ENCODE measurements around the gene COX10.

Gene COX10

GRCh38 chr17:14068542-14069250, 608 bp upstream of the COX10 start:
- no peak for TF ChIP-seq ZNF274 (IDR thresholded peaks at IDR 0.05; ENCODE audit: low read depth, low read length)
- no peak for TF ChIP-seq YY1 (IDR thresholded peaks at IDR 0.05; ENCODE audit: insufficient read depth, insufficient read length)
- TF ChIP-seq SUZ12 (IDR thresholded peaks at IDR 0.05; ENCODE audit: extremely low read depth, insufficient read depth, insufficient read length) = no peak
- Histone ChIP-seq H3K4me1 (ENCODE audit: insufficient read depth, insufficient read length) (no peaks in the 10 kb centered on the region), H3K4me3 (ENCODE audit: insufficient read length, low read depth) (peak overlapping the region; percentile 97), H3K9me3 (ENCODE audit: insufficient read depth, low read length) (peaks cover 17% of the 10 kb centered on the region), H3K9ac (ENCODE audit: insufficient read length, low read depth) (peak overlapping the region; percentile 81), H3K27me3 (ENCODE audit: insufficient read depth, insufficient read length) (no peaks in the 10 kb centered on the region), H3K36me3 (ENCODE audit: insufficient read depth, insufficient read length, low read length) (peaks cover 6% of the 10 kb centered on the region)
- no peak for DNase-seq (ENCODE audit: low read depth, low spot score)

- Histone ChIP-seq H3K4me3 (ENCODE audit: insufficient read length, low read depth) (peak overlapping the region; percentile 97), H3K9me3 (ENCODE audit: insufficient read depth, low read length) (peaks cover 17% of the 10 kb centered on the region), H3K36me3 (ENCODE audit: insufficient read depth, insufficient read length, low read length) (peaks cover 13% of the 10 kb centered on the region), H3K27me3 (ENCODE audit: insufficient read depth, insufficient read length) (no peaks in the 10 kb centered on the region), H3K4me1 (ENCODE audit: insufficient read depth, insufficient read length) (no peaks in the 10 kb centered on the region), H3K9ac (ENCODE audit: insufficient read length, low read depth) (no peak overlapping the region)
- DNase-seq (ENCODE audit: low read depth, low spot score) = no peak
- TF ChIP-seq SUZ12 (IDR thresholded peaks at IDR 0.05; ENCODE audit: extremely low read depth, insufficient read depth, insufficient read length) = no peak
- TF ChIP-seq ZNF274 (IDR thresholded peaks at IDR 0.05; ENCODE audit: low read depth, low read length) = no peak
- no peak for TF ChIP-seq YY1 (IDR thresholded peaks at IDR 0.05; ENCODE audit: insufficient read depth, insufficient read length)
Measured at GRCh38 chr17:14070344-14070984, 1.2 kb downstream of the COX10 start.

- no peak for DNase-seq (ENCODE audit: low read depth, low spot score)
- no peak for TF ChIP-seq YY1 (IDR thresholded peaks at IDR 0.05; ENCODE audit: insufficient read depth, insufficient read length)
- no peak for TF ChIP-seq SUZ12 (IDR thresholded peaks at IDR 0.05; ENCODE audit: extremely low read depth, insufficient read depth, insufficient read length)
- TF ChIP-seq ZNF274 (IDR thresholded peaks at IDR 0.05; ENCODE audit: low read depth, low read length) = no peak
- Histone ChIP-seq H3K9ac (ENCODE audit: insufficient read length, low read depth) (no peak overlapping the region), H3K4me3 (ENCODE audit: insufficient read length, low read depth) (no peak overlapping the region), H3K36me3 (ENCODE audit: insufficient read depth, insufficient read length, low read length) (peaks cover 25% of the 10 kb centered on the region), H3K27me3 (ENCODE audit: insufficient read depth, insufficient read length) (no peaks in the 10 kb centered on the region), H3K4me1 (ENCODE audit: insufficient read depth, insufficient read length) (no peaks in the 10 kb centered on the region), H3K9me3 (ENCODE audit: insufficient read depth, low read length) (no peaks in the 10 kb centered on the region)
Measured at GRCh38 chr17:14072881-14073280, 3.6 kb downstream of the COX10 start.

- Histone ChIP-seq H3K4me3 (ENCODE audit: insufficient read length, low read depth) (no peak overlapping the region), H3K4me1 (ENCODE audit: insufficient read depth, insufficient read length) (no peaks in the 10 kb centered on the region), H3K36me3 (ENCODE audit: insufficient read depth, insufficient read length, low read length) (peaks cover 39% of the 10 kb centered on the region), H3K27me3 (ENCODE audit: insufficient read depth, insufficient read length) (no peaks in the 10 kb centered on the region), H3K9me3 (ENCODE audit: insufficient read depth, low read length) (no peaks in the 10 kb centered on the region), H3K9ac (ENCODE audit: insufficient read length, low read depth) (no peak overlapping the region)
- DNase-seq (ENCODE audit: low read depth, low spot score) = no peak
- TF ChIP-seq ZNF274 (IDR thresholded peaks at IDR 0.05; ENCODE audit: low read depth, low read length) (no peak), SUZ12 (IDR thresholded peaks at IDR 0.05; ENCODE audit: extremely low read depth, insufficient read depth, insufficient read length) (no peak), YY1 (IDR thresholded peaks at IDR 0.05; ENCODE audit: insufficient read depth, insufficient read length) (no peak)
Measured at GRCh38 chr17:14078027-14078426, 8.7 kb downstream of the COX10 start.

- TF ChIP-seq ZNF274 (IDR thresholded peaks at IDR 0.05; ENCODE audit: low read depth, low read length) = no peak
- TF ChIP-seq YY1 (IDR thresholded peaks at IDR 0.05; ENCODE audit: insufficient read depth, insufficient read length) = no peak
- no peak for TF ChIP-seq SUZ12 (IDR thresholded peaks at IDR 0.05; ENCODE audit: extremely low read depth, insufficient read depth, insufficient read length)
- no peaks in the 10 kb centered on the region for H3K9me3 ChIP-seq (ENCODE audit: insufficient read depth, low read length)
- no peak overlapping the region for H3K9ac ChIP-seq (ENCODE audit: insufficient read length, low read depth)
- H3K27me3 ChIP-seq (ENCODE audit: insufficient read depth, insufficient read length) = no peaks in the 10 kb centered on the region
- H3K4me3 ChIP-seq (ENCODE audit: insufficient read length, low read depth) = no peak overlapping the region
- peaks cover 33% of the 10 kb centered on the region for H3K36me3 ChIP-seq (ENCODE audit: insufficient read depth, insufficient read length, low read length)
- no peak for DNase-seq (ENCODE audit: low read depth, low spot score)
- no peaks in the 10 kb centered on the region for H3K4me1 ChIP-seq (ENCODE audit: insufficient read depth, insufficient read length)
Measured at GRCh38 chr17:14080847-14081251, 11.5 kb downstream of the COX10 start.

GRCh38 chr17:14082848-14083247, 13.5 kb downstream of the COX10 start:
- no peaks in the 10 kb centered on the region for H3K27me3 ChIP-seq (ENCODE audit: insufficient read depth, insufficient read length)
- no peaks in the 10 kb centered on the region for H3K9me3 ChIP-seq (ENCODE audit: insufficient read depth, low read length)
- H3K36me3 ChIP-seq (ENCODE audit: insufficient read depth, insufficient read length, low read length) = peaks cover 21% of the 10 kb centered on the region
- no peaks in the 10 kb centered on the region for H3K4me1 ChIP-seq (ENCODE audit: insufficient read depth, insufficient read length)
- no peak for TF ChIP-seq ZNF274 (IDR thresholded peaks at IDR 0.05; ENCODE audit: low read depth, low read length)
- TF ChIP-seq YY1 (IDR thresholded peaks at IDR 0.05; ENCODE audit: insufficient read depth, insufficient read length) = no peak
- no peak for TF ChIP-seq SUZ12 (IDR thresholded peaks at IDR 0.05; ENCODE audit: extremely low read depth, insufficient read depth, insufficient read length)
- H3K4me3 ChIP-seq (ENCODE audit: insufficient read length, low read depth) = no peak overlapping the region
- H3K9ac ChIP-seq (ENCODE audit: insufficient read length, low read depth) = no peak overlapping the region
- DNase-seq (ENCODE audit: low read depth, low spot score) = no peak

GRCh38 chr17:14084955-14085354, 15.7 kb downstream of the COX10 start:
- H3K36me3 ChIP-seq (ENCODE audit: insufficient read depth, insufficient read length, low read length) = peaks cover 10% of the 10 kb centered on the region
- H3K9ac ChIP-seq (ENCODE audit: insufficient read length, low read depth) = no peak overlapping the region
- no peak overlapping the region for H3K4me3 ChIP-seq (ENCODE audit: insufficient read length, low read depth)
- no peaks in the 10 kb centered on the region for H3K4me1 ChIP-seq (ENCODE audit: insufficient read depth, insufficient read length)
- H3K9me3 ChIP-seq (ENCODE audit: insufficient read depth, low read length) = no peaks in the 10 kb centered on the region
- DNase-seq (ENCODE audit: low read depth, low spot score) = no peak
- TF ChIP-seq YY1 (IDR thresholded peaks at IDR 0.05; ENCODE audit: insufficient read depth, insufficient read length) (no peak), SUZ12 (IDR thresholded peaks at IDR 0.05; ENCODE audit: extremely low read depth, insufficient read depth, insufficient read length) (no peak), ZNF274 (IDR thresholded peaks at IDR 0.05; ENCODE audit: low read depth, low read length) (no peak)
- H3K27me3 ChIP-seq (ENCODE audit: insufficient read depth, insufficient read length) = no peaks in the 10 kb centered on the region

Data from NT2/D1 (cell line).